Neuronal stem cell (in vitro differentiated cells): ENCODE results near the gene RIPOR3.

Source experiments
- DNase-seq: peaks from one replicate; pipeline ENCODE4 v3.0.0-alpha.2; 2013; ENCODE audit warnings: low spot score
- H2AFZ ChIP-seq: one replicate; pipeline ENCODE4 v1.6.1; 2013; ENCODE audit warnings: mild to moderate bottlenecking, low read length, inconsistent platforms
- H2AK5ac ChIP-seq: 2 replicates; pipeline ENCODE4 v1.6.1; 2013; ENCODE audit warnings: low read depth, mild to moderate bottlenecking, inconsistent platforms, low read length, moderate library complexity, mixed read lengths
- H2BK120ac ChIP-seq: 2 replicates; pipeline ENCODE4 v1.6.1; 2013; ENCODE audit warnings: low read depth, mild to moderate bottlenecking, inconsistent platforms, low read length, moderate library complexity, mixed read lengths
- H2BK12ac ChIP-seq: one replicate; pipeline ENCODE4 v1.6.1; 2013; ENCODE audit warnings: low read length, inconsistent platforms
- H2BK15ac ChIP-seq: 2 replicates; pipeline ENCODE4 v1.6.1; 2013; ENCODE audit warnings: mild to moderate bottlenecking, low read length, inconsistent platforms, mixed read lengths
- H2BK5ac ChIP-seq: one replicate; pipeline ENCODE4 v1.6.1; 2013; ENCODE audit warnings: inconsistent platforms, mild to moderate bottlenecking, low read length, moderate library complexity
- H3K14ac ChIP-seq: one replicate; pipeline ENCODE4 v1.6.1; 2013; ENCODE audit warnings: low read length, inconsistent platforms
- H3K18ac ChIP-seq: 2 replicates; pipeline ENCODE4 v1.6.1; 2013; ENCODE audit warnings: low read length, inconsistent platforms
- H3K23ac ChIP-seq: 2 replicates; pipeline ENCODE4 v1.6.1; 2013; ENCODE audit warnings: low read depth, mild to moderate bottlenecking, mixed read lengths, low read length, inconsistent platforms; ENCODE audit not compliant: poor library complexity
- H3K27ac ChIP-seq: replicated peaks from 3 replicates; pipeline ENCODE4 v1.5.1; 2013; ENCODE audit warnings: low read length, inconsistent platforms
- H3K27me3 ChIP-seq, 3 experiments: 2 replicates each; pipeline ENCODE4 v1.6.1; 2013; ENCODE audit warnings: low read length in 3 of 3, mild to moderate bottlenecking in 2 of 3, inconsistent platforms in 1 of 3, low read depth in 1 of 3, mixed read lengths in 1 of 3, moderate library complexity in 1 of 3; ENCODE audit not compliant: control insufficient read depth in 3 of 3, insufficient read depth in 3 of 3
- H3K36me3 ChIP-seq, 2 donors: replicated peaks in 1 of 2; 2 replicates each; pipeline ENCODE4 v1.6.1; 2013; ENCODE audit warnings: low read length in 2 of 2; ENCODE audit not compliant: control insufficient read depth in 2 of 2, insufficient read depth in 2 of 2
- H3K4ac ChIP-seq: 2 replicates; pipeline ENCODE4 v1.6.1; 2013; ENCODE audit warnings: inconsistent platforms, mild to moderate bottlenecking, low read length, moderate library complexity
- H3K4me1 ChIP-seq, 2 donors: 1 replicate in 1 of 2; 2 replicates in 1 of 2; pipeline ENCODE4 v1.6.1; 2013; ENCODE audit warnings: low read length in 2 of 2, low read depth in 1 of 2; ENCODE audit not compliant: control insufficient read depth in 2 of 2, insufficient read depth in 1 of 2
- H3K4me2 ChIP-seq: one replicate; pipeline ENCODE4 v1.6.1; 2013; ENCODE audit warnings: mild to moderate bottlenecking, low read length, inconsistent platforms; ENCODE audit not compliant: insufficient read depth, poor library complexity, severe bottlenecking
- H3K4me3 ChIP-seq, 2 donors: 2 replicates each; pipeline ENCODE4 v1.5.1; 2013; ENCODE audit warnings: low read length in 2 of 2, mild to moderate bottlenecking in 2 of 2, inconsistent platforms in 1 of 2, moderate library complexity in 1 of 2
- H3K79me1 ChIP-seq: one replicate; pipeline ENCODE4 v1.6.1; 2013; ENCODE audit warnings: low read depth, mild to moderate bottlenecking, inconsistent platforms, low read length, moderate library complexity
- H3K9ac ChIP-seq: one replicate; pipeline ENCODE4 v1.6.1; 2013; ENCODE audit warnings: mild to moderate bottlenecking, low read depth, low read length, inconsistent platforms; ENCODE audit not compliant: poor library complexity
- H3K9me3 ChIP-seq, 2 donors: replicated peaks in 1 of 2; 2 replicates each; pipeline versions ENCODE3 to v1.6.1; 2013; ENCODE audit warnings: low read length in 2 of 2, mild to moderate bottlenecking in 2 of 2, inconsistent platforms in 1 of 2, low read depth in 1 of 2, mixed read lengths in 1 of 2, moderate library complexity in 1 of 2; ENCODE audit not compliant: control insufficient read depth in 2 of 2, insufficient read depth in 1 of 2
- H4K8ac ChIP-seq: one replicate; pipeline ENCODE4 v1.6.1; 2013; ENCODE audit warnings: low read depth, mild to moderate bottlenecking, inconsistent platforms, low read length, moderate library complexity
- H4K91ac ChIP-seq: one replicate; pipeline ENCODE4 v1.6.1; 2013; ENCODE audit warnings: low read length, low read depth, mild to moderate bottlenecking, inconsistent platforms; ENCODE audit not compliant: poor library complexity
- WGBS, 2 donors: extraction: QIAGEN DNeasy Blood & Tissue Kit; methylation state at CpG; one replicate each; pipeline ENCODE4 v1.1.7; 2013; ENCODE audit warnings: missing lambda C conversion rate in 2 of 2, mixed read lengths in 1 of 2; ENCODE audit not compliant: insufficient read length in 2 of 2, insufficient replicate concordance in 1 of 2; ENCODE audit errors: extremely low coverage in 2 of 2; 5-methylcytosine and 5-hydroxymethylcytosine counted together

RIPOR3 gene

GRCh38 chr20:50584687-50585086 lies 106.7 kb downstream of the RIPOR3 start:
- no peak overlapping the region for H3K9ac ChIP-seq
- H3K9me3 ChIP-seq = no peaks in the 10 kb centered on the region
- no peak overlapping the region for H3K4ac ChIP-seq
- no peak overlapping the region for H2BK120ac ChIP-seq
- H3K27ac ChIP-seq = no peak overlapping the region
- H2BK15ac ChIP-seq = no peak overlapping the region
- H3K4me3 ChIP-seq = no peak overlapping the region
- no peak overlapping the region for H4K91ac ChIP-seq
- DNase-seq = no peak
- H2AK5ac ChIP-seq = no peak overlapping the region
- H3K27me3 ChIP-seq = no peaks in the 10 kb centered on the region
- no CpG with 5 or more reads among the region's 2 CpGs for WGBS, 2 donors
- peaks cover 0 to 3% of the 10 kb centered on the region in 2 donors for H3K4me1 ChIP-seq
- no peak overlapping the region for H4K8ac ChIP-seq
- no peak overlapping the region for H3K14ac ChIP-seq
- no peak overlapping the region for H2BK12ac ChIP-seq
- no peak overlapping the region for H3K4me2 ChIP-seq
- H3K79me1 ChIP-seq = no peaks in the 10 kb centered on the region
- H3K23ac ChIP-seq = no peak overlapping the region
- H3K18ac ChIP-seq = no peak overlapping the region
- no peak overlapping the region for H2BK5ac ChIP-seq
- peaks cover 29 to 86% of the 10 kb centered on the region in 2 donors for H3K36me3 ChIP-seq
- no peak overlapping the region for H2AFZ ChIP-seq

GRCh38 chr20:50583442-50584150 lies 107.7 kb downstream of the RIPOR3 start:
- no peak overlapping the region for H4K91ac ChIP-seq
- H3K14ac ChIP-seq = no peak overlapping the region
- H3K27me3 ChIP-seq = no peaks in the 10 kb centered on the region
- peaks cover 0 to 3% of the 10 kb centered on the region in 2 donors for H3K4me1 ChIP-seq
- no peak overlapping the region for H2BK120ac ChIP-seq
- no peaks in the 10 kb centered on the region for H3K79me1 ChIP-seq
- H4K8ac ChIP-seq = no peak overlapping the region
- no peak overlapping the region for H2AK5ac ChIP-seq
- H3K4ac ChIP-seq = no peak overlapping the region
- H2BK15ac ChIP-seq = no peak overlapping the region
- H2AFZ ChIP-seq = no peak overlapping the region
- H3K4me2 ChIP-seq = no peak overlapping the region
- H3K36me3 ChIP-seq = peaks cover 36 to 94% of the 10 kb centered on the region in 2 donors
- no peak for DNase-seq
- WGBS, 2 donors = no CpG with 5 or more reads among the region's 15 CpGs
- no peaks in the 10 kb centered on the region for H3K9me3 ChIP-seq
- H2BK12ac ChIP-seq = no peak overlapping the region
- no peak overlapping the region for H3K18ac ChIP-seq
- H3K27ac ChIP-seq = no peak overlapping the region
- H2BK5ac ChIP-seq = no peak overlapping the region
- no peak overlapping the region for H3K4me3 ChIP-seq
- no peak overlapping the region for H3K9ac ChIP-seq
- no peak overlapping the region for H3K23ac ChIP-seq

- Histone ChIP-seq H4K8ac (no peak overlapping the region), H3K18ac (no peak overlapping the region), H3K9ac (no peak overlapping the region), H3K79me1 (no peaks in the 10 kb centered on the region), H4K91ac (no peak overlapping the region), H3K4me1 (peaks cover 0 to 3% of the 10 kb centered on the region in 2 donors), H3K14ac (no peak overlapping the region), H2BK15ac (no peak overlapping the region), H2BK5ac (no peak overlapping the region), H2BK120ac (no peak overlapping the region), H3K36me3 (peaks cover 39 to 96% of the 10 kb centered on the region in 2 donors), H3K4me3 (no peak overlapping the region), H2AK5ac (no peak overlapping the region), H2BK12ac (no peak overlapping the region), H3K9me3 (no peaks in the 10 kb centered on the region), H3K27me3 (no peaks in the 10 kb centered on the region), H3K4ac (no peak overlapping the region), H2AFZ (no peak overlapping the region), H3K27ac (no peak overlapping the region), H3K23ac (no peak overlapping the region), H3K4me2 (no peak overlapping the region)
- no CpG with 5 or more reads among the region's 26 CpGs for WGBS, 2 donors
- DNase-seq = no peak
Observed at GRCh38 chr20:50582591-50583234, 108.6 kb downstream of the RIPOR3 start.

GRCh38 chr20:50582092-50582491 lies 109.2 kb downstream of the RIPOR3 start:
- H2BK5ac ChIP-seq = no peak overlapping the region
- no peaks in the 10 kb centered on the region for H3K9me3 ChIP-seq
- H2AFZ ChIP-seq = no peak overlapping the region
- no peak overlapping the region for H3K4me2 ChIP-seq
- no peak overlapping the region for H3K27ac ChIP-seq
- DNase-seq = no peak
- no peak overlapping the region for H3K14ac ChIP-seq
- peaks cover 44 to 96% of the 10 kb centered on the region in 2 donors for H3K36me3 ChIP-seq
- H4K91ac ChIP-seq = no peak overlapping the region
- WGBS, 2 donors = no CpG with 5 or more reads among the region's 6 CpGs
- H2BK15ac ChIP-seq = no peak overlapping the region
- no peaks in the 10 kb centered on the region for H3K27me3 ChIP-seq
- H2BK120ac ChIP-seq = no peak overlapping the region
- H3K18ac ChIP-seq = no peak overlapping the region
- H2AK5ac ChIP-seq = no peak overlapping the region
- H4K8ac ChIP-seq = no peak overlapping the region
- peaks cover 0 to 3% of the 10 kb centered on the region in 2 donors for H3K4me1 ChIP-seq
- H2BK12ac ChIP-seq = no peak overlapping the region
- no peak overlapping the region for H3K23ac ChIP-seq
- no peak overlapping the region for H3K4ac ChIP-seq
- H3K9ac ChIP-seq = no peak overlapping the region
- no peak overlapping the region for H3K4me3 ChIP-seq
- no peaks in the 10 kb centered on the region for H3K79me1 ChIP-seq
